Ishikawa (cell line): Measurements from ENCODE around the gene LTA.

ENCODE experiments used
- CEBPB ChIP-seq: IDR thresholded peaks from 2 replicates; pipeline ENCODE4 v1.6.1; 2012
- CREB1 ChIP-seq: IDR thresholded peaks from 2 replicates; pipeline ENCODE4 v1.6.1; 2012; ENCODE audit warnings: low read depth
- EGR1 ChIP-seq: IDR thresholded peaks from 2 replicates; pipeline ENCODE4 v1.6.1; 2012
- EP300 ChIP-seq: IDR thresholded peaks from 2 replicates; pipeline ENCODE4 v1.6.1; 2012; ENCODE audit warnings: borderline replicate concordance
- FOXM1 ChIP-seq: IDR thresholded peaks from 2 replicates; pipeline ENCODE4 v1.6.1; 2012; ENCODE audit warnings: low read depth, borderline replicate concordance
- MAX ChIP-seq: IDR thresholded peaks from 2 replicates; pipeline ENCODE4 v1.6.1; 2012
- NFIC ChIP-seq: IDR thresholded peaks from 2 replicates; pipeline ENCODE4 v1.6.1; 2012
- RAD21 ChIP-seq: IDR thresholded peaks from 2 replicates; pipeline ENCODE4 v1.6.1; 2012; ENCODE audit warnings: low read depth
- REST ChIP-seq: IDR thresholded peaks from 2 replicates; pipeline ENCODE4 v1.6.1; 2012; ENCODE audit warnings: low read depth, mild to moderate bottlenecking
- TAF1 ChIP-seq: IDR thresholded peaks from 2 replicates; pipeline ENCODE4 v1.6.1; 2012; ENCODE audit warnings: low read depth, mild to moderate bottlenecking
- TCF12 ChIP-seq: IDR thresholded peaks from 2 replicates; pipeline ENCODE4 v1.6.1; 2012; ENCODE audit warnings: low read depth
- TEAD4 ChIP-seq: IDR thresholded peaks from 2 replicates; pipeline ENCODE4 v1.6.1; 2012
- USF1 ChIP-seq: IDR thresholded peaks from 2 replicates; pipeline ENCODE4 v1.6.1; 2012
- YY1 ChIP-seq: IDR thresholded peaks from 2 replicates; pipeline ENCODE4 v1.6.1; 2012; ENCODE audit warnings: low read depth
- ZBTB7A ChIP-seq: IDR thresholded peaks from 2 replicates; pipeline ENCODE4 v1.6.1; 2012; ENCODE audit warnings: low read depth

The LTA gene

GRCh38 chr6:31560697-31561058, 11.4 kb upstream of the LTA start:
- TF ChIP-seq CEBPB, result no peak

- TF ChIP-seq MAX (no peak), TEAD4 (no peak), CREB1 (no peak), ZBTB7A (no peak), NFIC (no peak), TCF12 (no peak), RAD21 (no peak), USF1 (no peak), TAF1 (no peak), CEBPB (no peak), EGR1 (no peak), EP300 (no peak), REST (no peak), FOXM1 (no peak), YY1 (no peak)
Observed at GRCh38 chr6:31567531-31568370, 4.3 kb upstream of the LTA start.

- TF ChIP-seq USF1, result no peak
- no peak for TF ChIP-seq MAX
- TF ChIP-seq TCF12, result no peak
- TF ChIP-seq YY1, result no peak
- no peak for TF ChIP-seq CREB1
- TF ChIP-seq TEAD4, result no peak
Observed at GRCh38 chr6:31568537-31568961, 3.5 kb upstream of the LTA start.

- TF ChIP-seq REST (no peak), MAX (no peak), EGR1 (no peak), RAD21 (no peak), USF1 (no peak), CREB1 (no peak), EP300 (no peak), CEBPB (no peak), FOXM1 (no peak), ZBTB7A (no peak), YY1 (no peak), TCF12 (no peak)
Observed at GRCh38 chr6:31569861-31570536, 2.1 kb upstream of the LTA start.

- TF ChIP-seq CREB1 (no peak), TEAD4 (no peak), FOXM1 (no peak), EP300 (no peak), NFIC (no peak), USF1 (no peak), ZBTB7A (no peak), REST (no peak), MAX (no peak), TCF12 (no peak), RAD21 (no peak), TAF1 (no peak), CEBPB (no peak), YY1 (no peak), EGR1 (no peak)
Observed at GRCh38 chr6:31573239-31574105, 1.4 kb downstream of the LTA start.
